SK-N-SH (cell line): ENCODE measurements around the gene IGF2BP2. TPM values are rescaled to one million over a fixed set of nuclear protein-coding genes. Genes with fewer than 3 reads are reported as not detected.

ENCODE experiments used
- CTCF ChIA-PET: fragments of 300-600, 350-600 bp; formaldehyde crosslinking; extraction: SDS; loops from one replicate; lab custom pipeline; 2021; lab: Yijun Ruan, JAX
- POLR2A ChIA-PET: fragments of 350-600 bp; sonication (Branson Sonifier 250); formaldehyde crosslinking; extraction: SDS; loops from one replicate; lab custom pipeline; 2020; ENCODE audit warnings: antibody characterized with exemption, inconsistent platforms; lab: Yijun Ruan, JAX
- DNase-seq: peaks from one replicate; pipeline ENCODE4 v3.0.0; 2012
- H2AFZ ChIP-seq: fragments of 200-600 bp; sonication (generic); 2 replicates; pipeline ENCODE4 v1.8.1; 2016; ENCODE audit warnings: antibody characterized with exemption, mild to moderate bottlenecking, low read depth
- H3F3A ChIP-seq: fragments of 200-600 bp; sonication (generic); replicated peaks from 2 replicates; pipeline ENCODE3; 2016; ENCODE audit warnings: antibody characterized with exemption, mild to moderate bottlenecking; ENCODE audit not compliant: insufficient read depth
- H3K27ac ChIP-seq, 2 experiments: fragments of 200-500 bp in 1 of 2; fragments of 200-600 bp in 1 of 2; sonication (Bioruptor generic) in 1 of 2; sonication (generic), shearing (Covaris generic) in 1 of 2; 2 replicates each; pipeline versions ENCODE4 v1.5.1 to v1.6.1; 2014 to 2016; ENCODE audit warnings: low read depth in 2 of 2, inconsistent platforms in 1 of 2, low read length in 1 of 2, mild to moderate bottlenecking in 1 of 2, mixed read lengths in 1 of 2
- H3K27me3 ChIP-seq: fragments of 200-600 bp; sonication (generic), shearing (Covaris generic); 2 replicates; pipeline ENCODE4 v1.6.1; 2016; ENCODE audit warnings: mixed run types; ENCODE audit not compliant: insufficient read depth
- H3K36me3 ChIP-seq, 2 experiments: fragments of 200-500 bp in 1 of 2; fragments of 200-600 bp in 1 of 2; sonication (Bioruptor generic) in 1 of 2; sonication (generic) in 1 of 2; replicated peaks in 1 of 2; 2 replicates each; pipeline versions ENCODE3 to v1.5.1; 2014 to 2016; ENCODE audit warnings: low read length in 1 of 2, mild to moderate bottlenecking in 1 of 2; ENCODE audit not compliant: insufficient read depth in 2 of 2, control insufficient read depth in 1 of 2
- H3K4me1 ChIP-seq, 2 experiments: fragments of 200-500 bp in 1 of 2; fragments of 200-600 bp in 1 of 2; sonication (Bioruptor generic) in 1 of 2; sonication (generic), shearing (Covaris generic) in 1 of 2; 2 replicates each; pipeline versions ENCODE4 v1.5.1 to v1.6.1; 2014 to 2016; ENCODE audit warnings: low read depth in 1 of 2, low read length in 1 of 2, mixed run types in 1 of 2; ENCODE audit not compliant: insufficient read depth in 2 of 2, control insufficient read depth in 1 of 2
- H3K4me2 ChIP-seq: fragments of 200-600 bp; sonication (generic), shearing (Covaris generic); 2 replicates; pipeline ENCODE4 v1.6.1; 2017; ENCODE audit warnings: mixed run types
- H3K4me3 ChIP-seq, 2 experiments: fragments of 200-500 bp in 1 of 2; fragments of 200-600 bp in 1 of 2; sonication (Bioruptor generic) in 1 of 2; sonication (generic), shearing (Covaris generic) in 1 of 2; 2 replicates each; pipeline versions ENCODE4 v1.5.1 to v1.8.1; 2014 to 2016; ENCODE audit warnings: low read depth in 2 of 2, inconsistent platforms in 1 of 2, low read length in 1 of 2, mild to moderate bottlenecking in 1 of 2, mixed read lengths in 1 of 2, moderate library complexity in 1 of 2
- H3K79me2 ChIP-seq: fragments of 200-600 bp; sonication (generic); 2 replicates; pipeline ENCODE4 v1.8.1; 2017; ENCODE audit warnings: mild to moderate bottlenecking; ENCODE audit not compliant: insufficient read depth
- H3K9ac ChIP-seq: fragments of 200-600 bp; sonication (generic); 2 replicates; pipeline ENCODE4 v1.6.1; 2017; ENCODE audit warnings: mixed run types
- H3K9me2 ChIP-seq: fragments of 200-600 bp; sonication (generic); 2 replicates; pipeline ENCODE4 v1.6.1; 2017; ENCODE audit warnings: mixed run types
- H3K9me3 ChIP-seq: fragments of 200-600 bp; sonication (generic); 2 replicates; pipeline ENCODE4 v1.6.1; 2017; ENCODE audit warnings: mixed run types, mild to moderate bottlenecking, moderate library complexity
- H4K20me1 ChIP-seq: fragments of 200-600 bp; sonication (generic); 2 replicates; pipeline ENCODE4 v1.6.1; 2017; ENCODE audit warnings: mild to moderate bottlenecking, mixed run types; ENCODE audit not compliant: insufficient read depth
- CTCF ChIP-seq: fragments of 200-600 bp; sonication (generic); IDR thresholded peaks from 2 replicates; pipeline ENCODE4 v1.6.1; 2017; ENCODE audit warnings: antibody characterized with exemption, mild to moderate bottlenecking, moderate library complexity
- ELF1 ChIP-seq: IDR thresholded peaks from 2 replicates; pipeline ENCODE4 v1.4.0; 2012
- EP300 ChIP-seq, 2 experiments: IDR thresholded peaks; 2 replicates each; pipeline versions ENCODE4 v1.4.0 to v1.6.1; 2012; ENCODE audit warnings: borderline replicate concordance in 1 of 2, low read depth in 1 of 2, low read length in 1 of 2
- EZH2phosphoT487 ChIP-seq: fragments of 200-600 bp; sonication (generic); IDR thresholded peaks from 2 replicates; pipeline ENCODE4 v1.6.1; 2017; ENCODE audit warnings: low read depth, mixed run types, mild to moderate bottlenecking, antibody characterized with exemption, moderate library complexity, borderline replicate concordance
- FOSL2 ChIP-seq: IDR thresholded peaks from 2 replicates; pipeline ENCODE4 v1.4.0; 2012; ENCODE audit warnings: low read depth, mild to moderate bottlenecking, moderate library complexity, borderline replicate concordance
- FOXJ3 ChIP-seq: sonication (generic); formaldehyde crosslinking; IDR thresholded peaks from 2 replicates; pipeline ENCODE4 v1.5.1; 2020; ENCODE audit warnings: mild to moderate bottlenecking, missing genetic modification reagents
- FOXM1 ChIP-seq: IDR thresholded peaks from 2 replicates; pipeline ENCODE4 v1.4.0; 2012; ENCODE audit warnings: low read depth, mild to moderate bottlenecking
- GABPA ChIP-seq: IDR thresholded peaks from 2 replicates; pipeline ENCODE4 v1.4.0; 2012; ENCODE audit warnings: low read depth, mild to moderate bottlenecking
- GATA2 ChIP-seq: sonication (generic); formaldehyde crosslinking; IDR thresholded peaks from 2 replicates; pipeline ENCODE4 v1.5.0; 2020; ENCODE audit warnings: mild to moderate bottlenecking, missing genetic modification reagents
- JUND ChIP-seq: IDR thresholded peaks from 2 replicates; pipeline ENCODE4 v1.4.0; 2012
- MAX ChIP-seq: IDR thresholded peaks from 2 replicates; pipeline ENCODE4 v1.4.0; 2012; ENCODE audit warnings: low read depth
- MEF2A ChIP-seq: IDR thresholded peaks from 2 replicates; pipeline ENCODE4 v1.4.0; 2012; ENCODE audit warnings: low read depth, borderline replicate concordance
- MXI1 ChIP-seq: IDR thresholded peaks from 2 replicates; pipeline ENCODE4 v1.6.1; 2012; ENCODE audit warnings: mild to moderate bottlenecking, low read depth, low read length, improper control_type of control experiment
- NFIC ChIP-seq: IDR thresholded peaks from 2 replicates; pipeline ENCODE4 v1.4.0; 2012; ENCODE audit warnings: borderline replicate concordance
- NRF1 ChIP-seq: IDR thresholded peaks from 2 replicates; pipeline ENCODE4 v1.6.1; 2012; ENCODE audit warnings: low read depth, mild to moderate bottlenecking, low read length
- POLR2AphosphoS5 ChIP-seq: IDR thresholded peaks from 2 replicates; pipeline ENCODE4 v1.6.1; 2012; ENCODE audit warnings: low read depth, low read length
- RAD21 ChIP-seq: IDR thresholded peaks from 2 replicates; pipeline ENCODE4 v1.6.1; 2012; ENCODE audit warnings: mild to moderate bottlenecking, low read length
- RCOR1 ChIP-seq: fragments of 150-350 bp; IDR thresholded peaks from 2 replicates; pipeline ENCODE4 v1.6.1; 2017; ENCODE audit warnings: antibody characterized with exemption, low read length
- RFX5 ChIP-seq: IDR thresholded peaks from 2 replicates; pipeline ENCODE4 v1.6.1; 2012; ENCODE audit warnings: mild to moderate bottlenecking, improper control_type of control experiment, low read length
- SMC3 ChIP-seq: IDR thresholded peaks from 2 replicates; pipeline ENCODE4 v1.6.1; 2012; ENCODE audit warnings: low read depth, low read length, improper control_type of control experiment
- TAF1 ChIP-seq: IDR thresholded peaks from 2 replicates; pipeline ENCODE4 v1.6.1; 2012; ENCODE audit warnings: low read depth, mild to moderate bottlenecking, low read length, moderate library complexity, borderline replicate concordance
- TCF12 ChIP-seq: IDR thresholded peaks from 2 replicates; pipeline ENCODE4 v1.4.0; 2012
- TEAD4 ChIP-seq: IDR thresholded peaks from 2 replicates; pipeline ENCODE4 v1.4.0; 2012; ENCODE audit warnings: mild to moderate bottlenecking, borderline replicate concordance; ENCODE audit not compliant: insufficient read depth
- USF1 ChIP-seq: IDR thresholded peaks from 2 replicates; pipeline ENCODE4 v1.4.0; 2012; ENCODE audit warnings: low read depth, borderline replicate concordance
- YY1 ChIP-seq: IDR thresholded peaks from 2 replicates; pipeline ENCODE4 v1.4.0; 2012; ENCODE audit warnings: low read depth, mild to moderate bottlenecking
- WGBS: methylation state at CpG from one replicate; pipeline ENCODE4 v1.1.6; 2017; ENCODE audit warnings: low lambda C conversion rate; 5-methylcytosine and 5-hydroxymethylcytosine counted together
- polyA plus RNA-seq, 3 experiments: library from polyadenylated mRNA; depleted of rRNA; stranded (reverse); fragments of >200 nt; gene quantifications; 2 replicates each; pipeline ENCODE4 v1.2.3, GENCODE V29; 2012
- TF ChIP-seq, protein P1 (sequence below): IDR thresholded peaks from 2 replicates; pipeline ENCODE4 v1.4.0; 2012; ENCODE audit warnings: low read depth, borderline replicate concordance
- TF ChIP-seq, protein P2 (sequence below): IDR thresholded peaks from 2 replicates; pipeline ENCODE4; 2012
- TF ChIP-seq, protein P3 (sequence below): fragments of 150-350 bp; IDR thresholded peaks from 2 replicates; pipeline ENCODE4 v1.6.1; 2016; ENCODE audit warnings: mild to moderate bottlenecking, low read depth, low read length

The IGF2BP2 gene
- polyA plus RNA-seq, 1 of the 3 experiments (the other 2 are of a cell fraction) = 5.4 TPM

- Histone ChIP-seq H3K9ac (no peak overlapping the region; the same call in 1 of the 2 replicates), H3K4me2 (peak overlapping the region; percentile 36; the same call in 1 of the 2 replicates), H3K9me2 (no peaks in the 10 kb centered on the region), H3K4me1 (peaks cover 0 to 12% of the 10 kb centered on the region in 2 experiments; a peak in 1 of 4 replicates), H2AFZ (no peak overlapping the region), H4K20me1 (peaks cover 98% of the 10 kb centered on the region), H3K27ac (peak overlapping the region in 1 of 2 experiments; percentile 87; a peak in 3 of 4 replicates), H3K79me2 (peaks cover 93% of the 10 kb centered on the region), H3K27me3 (no peaks in the 10 kb centered on the region), H3K9me3 (no peaks in the 10 kb centered on the region), H3K36me3 (peaks cover 0 to 15% of the 10 kb centered on the region in 2 experiments), H3K4me3 (0 out of 4 replicates have a peak overlapping the region, but pooled peaks of 1 of the 2 experiments have one; percentile 6), H3F3A (peaks cover 32% of the 10 kb centered on the region)
- ChIA-PET CTCF (interaction anchor here (1.0 to 5.8 kb wide), 3 partner anchors 8 to 105 kb away, joined by 3 to 70 read pairs (median 4); no protein-coding TSS in a partner anchor), POLR2A (no interaction called here)
- DNase-seq = no peak
- 6% methylated on average over 3 of the region's 3 CpGs for WGBS
- TF ChIP-seq NFIC (no peak; the same call in 1 of the 2 replicates), YY1 (no peak), GABPA (no peak), JUND (no peak), FOXM1 (no peak), EP300 (IDR thresholded peaks at IDR 0.05; ENCODE audit: borderline replicate concordance in 1 of 2, low read depth in 1 of 2, low read length in 1 of 2) (peak in 1 of 2 experiments; percentile 44; a peak in 2 of 4 replicates), FOXJ3 (CRISPR knock-in tag) (no peak), POLR2AphosphoS5 (no peak), CTCF (no peak), MXI1 (no peak), RFX5 (no peak), RCOR1 (no peak), TCF12 (peak; percentile 69), FOSL2 (peak; percentile 59; the same call in 1 of the 2 replicates), NRF1 (no peak), GATA2 (CRISPR knock-in tag) (no peak), TAF1 (no peak), MEF2A (peak; percentile 96), SMC3 (no peak), TEAD4 (peak; percentile 30; the same call in 1 of the 2 replicates), EZH2phosphoT487 (no peak), MAX (no peak), ELF1 (no peak), USF1 (no peak), RAD21 (no peak)
- TF ChIP-seq, protein P1, sequence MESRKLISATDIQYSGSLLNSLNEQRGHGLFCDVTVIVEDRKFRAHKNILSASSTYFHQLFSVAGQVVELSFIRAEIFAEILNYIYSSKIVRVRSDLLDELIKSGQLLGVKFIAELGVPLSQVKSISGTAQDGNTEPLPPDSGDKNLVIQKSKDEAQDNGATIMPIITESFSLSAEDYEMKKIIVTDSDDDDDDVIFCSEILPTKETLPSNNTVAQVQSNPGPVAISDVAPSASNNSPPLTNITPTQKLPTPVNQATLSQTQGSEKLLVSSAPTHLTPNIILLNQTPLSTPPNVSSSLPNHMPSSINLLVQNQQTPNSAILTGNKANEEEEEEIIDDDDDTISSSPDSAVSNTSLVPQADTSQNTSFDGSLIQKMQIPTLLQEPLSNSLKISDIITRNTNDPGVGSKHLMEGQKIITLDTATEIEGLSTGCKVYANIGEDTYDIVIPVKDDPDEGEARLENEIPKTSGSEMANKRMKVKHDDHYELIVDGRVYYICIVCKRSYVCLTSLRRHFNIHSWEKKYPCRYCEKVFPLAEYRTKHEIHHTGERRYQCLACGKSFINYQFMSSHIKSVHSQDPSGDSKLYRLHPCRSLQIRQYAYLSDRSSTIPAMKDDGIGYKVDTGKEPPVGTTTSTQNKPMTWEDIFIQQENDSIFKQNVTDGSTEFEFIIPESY = 0 out of 2 replicates have a peak, but pooled peaks have one; percentile 22
- TF ChIP-seq, protein P2, sequence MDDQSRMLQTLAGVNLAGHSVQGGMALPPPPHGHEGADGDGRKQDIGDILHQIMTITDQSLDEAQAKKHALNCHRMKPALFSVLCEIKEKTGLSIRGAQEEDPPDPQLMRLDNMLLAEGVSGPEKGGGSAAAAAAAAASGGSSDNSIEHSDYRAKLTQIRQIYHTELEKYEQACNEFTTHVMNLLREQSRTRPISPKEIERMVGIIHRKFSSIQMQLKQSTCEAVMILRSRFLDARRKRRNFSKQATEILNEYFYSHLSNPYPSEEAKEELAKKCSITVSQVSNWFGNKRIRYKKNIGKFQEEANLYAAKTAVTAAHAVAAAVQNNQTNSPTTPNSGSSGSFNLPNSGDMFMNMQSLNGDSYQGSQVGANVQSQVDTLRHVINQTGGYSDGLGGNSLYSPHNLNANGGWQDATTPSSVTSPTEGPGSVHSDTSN = no peak
- TF ChIP-seq, protein P3, sequence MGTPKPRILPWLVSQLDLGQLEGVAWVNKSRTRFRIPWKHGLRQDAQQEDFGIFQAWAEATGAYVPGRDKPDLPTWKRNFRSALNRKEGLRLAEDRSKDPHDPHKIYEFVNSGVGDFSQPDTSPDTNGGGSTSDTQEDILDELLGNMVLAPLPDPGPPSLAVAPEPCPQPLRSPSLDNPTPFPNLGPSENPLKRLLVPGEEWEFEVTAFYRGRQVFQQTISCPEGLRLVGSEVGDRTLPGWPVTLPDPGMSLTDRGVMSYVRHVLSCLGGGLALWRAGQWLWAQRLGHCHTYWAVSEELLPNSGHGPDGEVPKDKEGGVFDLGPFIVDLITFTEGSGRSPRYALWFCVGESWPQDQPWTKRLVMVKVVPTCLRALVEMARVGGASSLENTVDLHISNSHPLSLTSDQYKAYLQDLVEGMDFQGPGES = no peak
These were observed 43.1 kb downstream of the IGF2BP2 start for GRCh38 chr3:185781759-185782158.
